Esophagus squamous epithelium (tissue), 4 donors: ENCODE data around the gene SPATA17.

Source experiments
- POLR2A ChIP-seq, 4 donors: fragments of 450-650 bp; IDR thresholded peaks; one replicate each; pipeline ENCODE4 v1.6.1; 2017; ENCODE audit warnings: antibody characterized with exemption in 4 of 4, mild to moderate bottlenecking in 4 of 4, moderate library complexity in 3 of 4
- TF ChIP-seq, protein P1 (sequence below), 6 experiments: fragments of 450-650 bp in 4 of 6; fragments of 200-600 bp in 2 of 6; sonication (generic) in 2 of 6; IDR thresholded peaks; one replicate each; pipeline ENCODE4 v1.5.1; 2016 to 2019; ENCODE audit warnings: antibody characterized with exemption in 6 of 6, mild to moderate bottlenecking in 4 of 6, moderate library complexity in 4 of 6

- TF ChIP-seq POLR2A (IDR thresholded peaks at IDR 0.05): no peak
- TF ChIP-seq, protein P1, sequence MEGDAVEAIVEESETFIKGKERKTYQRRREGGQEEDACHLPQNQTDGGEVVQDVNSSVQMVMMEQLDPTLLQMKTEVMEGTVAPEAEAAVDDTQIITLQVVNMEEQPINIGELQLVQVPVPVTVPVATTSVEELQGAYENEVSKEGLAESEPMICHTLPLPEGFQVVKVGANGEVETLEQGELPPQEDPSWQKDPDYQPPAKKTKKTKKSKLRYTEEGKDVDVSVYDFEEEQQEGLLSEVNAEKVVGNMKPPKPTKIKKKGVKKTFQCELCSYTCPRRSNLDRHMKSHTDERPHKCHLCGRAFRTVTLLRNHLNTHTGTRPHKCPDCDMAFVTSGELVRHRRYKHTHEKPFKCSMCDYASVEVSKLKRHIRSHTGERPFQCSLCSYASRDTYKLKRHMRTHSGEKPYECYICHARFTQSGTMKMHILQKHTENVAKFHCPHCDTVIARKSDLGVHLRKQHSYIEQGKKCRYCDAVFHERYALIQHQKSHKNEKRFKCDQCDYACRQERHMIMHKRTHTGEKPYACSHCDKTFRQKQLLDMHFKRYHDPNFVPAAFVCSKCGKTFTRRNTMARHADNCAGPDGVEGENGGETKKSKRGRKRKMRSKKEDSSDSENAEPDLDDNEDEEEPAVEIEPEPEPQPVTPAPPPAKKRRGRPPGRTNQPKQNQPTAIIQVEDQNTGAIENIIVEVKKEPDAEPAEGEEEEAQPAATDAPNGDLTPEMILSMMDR (IDR thresholded peaks at IDR 0.05): no peak
Measured at GRCh38 chr1:217875229-217875628, 244.1 kb downstream of the SPATA17 start.
